Panc1 (cell line): ENCODE data around the gene MTX3. TPM values are rescaled to one million over a fixed set of nuclear protein-coding genes. Genes with fewer than 3 reads are reported as not detected.

Experiments used
- ATAC-seq: fragments of 200-7000 bp; cut with Tn5 transposase; 2 replicates; pipeline ENCODE4 v1.9.1; 2020; ENCODE audit warnings: mild to moderate bottlenecking, moderate library complexity
- BruUV-seq: library from RNA; stranded (reverse); fragments of 400-500 nt; replicated peaks from 2 replicates; lab custom pipeline; 2021; lab: Mats Ljungman, UMichigan
- CTCF ChIA-PET: fragments of 300-600 bp; sonication (Branson Sonifier 250); formaldehyde crosslinking; loops from one replicate; lab custom pipeline; 2022; ENCODE audit warnings: antibody characterized with exemption; lab: Charles Lee
- POLR2A ChIA-PET: fragments of 300-600 bp; sonication (Branson Sonifier 250); formaldehyde crosslinking; loops from one replicate; lab custom pipeline; 2022; ENCODE audit warnings: antibody characterized with exemption; lab: Charles Lee
- DNase-seq: peaks from one replicate; pipeline ENCODE4 v3.0.0-alpha.2; 2010; ENCODE audit warnings: low read depth, low spot score
- H3K27ac ChIP-seq: 2 replicates; pipeline ENCODE4 v1.5.1; 2011; ENCODE audit warnings: mild to moderate bottlenecking, low read length, inconsistent platforms
- H3K27me3 ChIP-seq: fragments of 200-500 bp; sonication (Bioruptor generic); 2 replicates; pipeline ENCODE4 v1.6.0; 2014; ENCODE audit warnings: low read length, inconsistent platforms; ENCODE audit not compliant: control insufficient read depth, insufficient read depth
- H3K36me3 ChIP-seq: fragments of 200-500 bp; sonication (Bioruptor generic); 2 replicates; pipeline ENCODE4 v1.5.1; 2014; ENCODE audit warnings: inconsistent platforms, mild to moderate bottlenecking, low read length, moderate library complexity; ENCODE audit not compliant: control insufficient read depth, insufficient read depth
- H3K4me1 ChIP-seq: 2 replicates; pipeline ENCODE4 v1.5.1; 2011; ENCODE audit warnings: inconsistent platforms, mild to moderate bottlenecking, low read length, moderate library complexity; ENCODE audit not compliant: control insufficient read depth, insufficient read depth
- H3K4me3 ChIP-seq, 2 experiments: 2 replicates each; pipeline ENCODE4 v1.5.1; 2011 to 2012; ENCODE audit warnings: low read depth in 2 of 2, low read length in 2 of 2, mild to moderate bottlenecking in 2 of 2, inconsistent platforms in 1 of 2, moderate library complexity in 1 of 2
- H3K9me3 ChIP-seq: fragments of 200-500 bp; sonication (Bioruptor generic); 2 replicates; pipeline ENCODE4 v1.5.1; 2014; ENCODE audit warnings: low read depth, mild to moderate bottlenecking, inconsistent platforms, low read length, moderate library complexity; ENCODE audit not compliant: control insufficient read depth, insufficient read depth
- POLR2AphosphoS5 ChIP-seq: IDR thresholded peaks from 2 replicates; pipeline ENCODE4 v1.6.1; 2012; ENCODE audit warnings: mild to moderate bottlenecking, low read depth, low read length, moderate library complexity
- REST ChIP-seq, 2 experiments: IDR thresholded peaks; 2 replicates each; pipeline ENCODE4 v1.6.1; 2011 to 2012; ENCODE audit warnings: low read depth in 2 of 2, control low read depth in 1 of 2, low read length in 1 of 2, mild to moderate bottlenecking in 1 of 2, moderate library complexity in 1 of 2; ENCODE audit not compliant: insufficient read depth in 1 of 2
- SIN3A ChIP-seq: IDR thresholded peaks from 2 replicates; pipeline ENCODE4 v1.6.1; 2012; ENCODE audit warnings: low read depth, mild to moderate bottlenecking, low read length, moderate library complexity, borderline replicate concordance; ENCODE audit not compliant: insufficient read depth
- TCF7L2 ChIP-seq: IDR thresholded peaks from 2 replicates; pipeline ENCODE4 v1.6.1; 2011; ENCODE audit warnings: mild to moderate bottlenecking, low read depth, low read length, inconsistent platforms
- in situ Hi-C: cut with HindIII; loops from 2 replicates; pipeline ENCODE4 v1.10.0; 2016; ENCODE audit warnings: low sequenced_read_pairs, low pct_unique_long_range_greater_than_20kb
- intact Hi-C: fragments of 100-400 bp; cut with micrococcal nuclease; formaldehyde crosslinking; loops from one replicate; pipeline ENCODE4 v1.10.0; 2022; ENCODE audit not compliant: unreplicated experiment
- total RNA-seq: library from RNA; stranded (reverse); gene quantifications from one replicate; pipeline ENCODE4 v1.2.1, GENCODE V29; 2021; ENCODE audit not compliant: unreplicated experiment
- TF ChIP-seq, protein P1 (sequence below): fragments of 450-650 bp; IDR thresholded peaks from 2 replicates; pipeline ENCODE4 v1.5.1; 2017; ENCODE audit warnings: mild to moderate bottlenecking

MTX3 gene
- total RNA-seq, 1 experiment from 2014 or later = 18.1 TPM

DNA sequence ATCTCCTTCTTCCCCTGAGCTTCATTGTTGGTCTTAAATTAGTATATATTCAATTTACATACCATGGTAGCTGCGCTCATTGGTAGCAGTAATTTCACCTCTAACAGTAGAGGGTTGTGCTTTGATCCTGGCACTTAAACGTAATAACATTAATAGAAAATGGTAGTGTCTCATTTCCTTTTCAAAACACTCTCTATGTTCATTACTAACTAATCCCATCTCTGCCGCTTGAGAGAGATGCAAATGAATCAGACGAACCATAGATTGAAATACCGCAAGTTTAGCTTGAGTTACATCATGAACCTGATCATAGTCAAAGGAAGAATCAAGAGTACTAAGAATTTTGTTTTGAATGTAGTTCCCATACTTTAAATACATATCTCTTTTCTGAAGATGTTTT, 46.3 kb upstream of the MTX3 start:
- Histone ChIP-seq H3K27ac (no peak overlapping the region), H3K4me3 (no peak overlapping the region), H3K36me3 (no peaks in the 10 kb centered on the region), H3K9me3 (no peaks in the 10 kb centered on the region), H3K27me3 (peaks cover 56% of the 10 kb centered on the region), H3K4me1 (no peaks in the 10 kb centered on the region; the same call in 1 of the 2 replicates)
- BruUV-seq = no TSS peak
- ATAC-seq (no peak), DNase-seq (no peak)
- CTCF ChIA-PET = no interaction called here
- TF ChIP-seq SIN3A (no peak), POLR2AphosphoS5 (no peak), TCF7L2 (no peak), REST (IDR thresholded peaks at IDR 0.05; ENCODE audit: insufficient read depth in 1 of 2, low read depth in 2 of 2, low read length in 1 of 2) (no peak)
- TF ChIP-seq, protein P1, sequence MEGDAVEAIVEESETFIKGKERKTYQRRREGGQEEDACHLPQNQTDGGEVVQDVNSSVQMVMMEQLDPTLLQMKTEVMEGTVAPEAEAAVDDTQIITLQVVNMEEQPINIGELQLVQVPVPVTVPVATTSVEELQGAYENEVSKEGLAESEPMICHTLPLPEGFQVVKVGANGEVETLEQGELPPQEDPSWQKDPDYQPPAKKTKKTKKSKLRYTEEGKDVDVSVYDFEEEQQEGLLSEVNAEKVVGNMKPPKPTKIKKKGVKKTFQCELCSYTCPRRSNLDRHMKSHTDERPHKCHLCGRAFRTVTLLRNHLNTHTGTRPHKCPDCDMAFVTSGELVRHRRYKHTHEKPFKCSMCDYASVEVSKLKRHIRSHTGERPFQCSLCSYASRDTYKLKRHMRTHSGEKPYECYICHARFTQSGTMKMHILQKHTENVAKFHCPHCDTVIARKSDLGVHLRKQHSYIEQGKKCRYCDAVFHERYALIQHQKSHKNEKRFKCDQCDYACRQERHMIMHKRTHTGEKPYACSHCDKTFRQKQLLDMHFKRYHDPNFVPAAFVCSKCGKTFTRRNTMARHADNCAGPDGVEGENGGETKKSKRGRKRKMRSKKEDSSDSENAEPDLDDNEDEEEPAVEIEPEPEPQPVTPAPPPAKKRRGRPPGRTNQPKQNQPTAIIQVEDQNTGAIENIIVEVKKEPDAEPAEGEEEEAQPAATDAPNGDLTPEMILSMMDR = no peak
- in situ Hi-C loops (no loop called here), intact Hi-C loops (no loop called here)
- POLR2A ChIA-PET = no interaction called here

DNA sequence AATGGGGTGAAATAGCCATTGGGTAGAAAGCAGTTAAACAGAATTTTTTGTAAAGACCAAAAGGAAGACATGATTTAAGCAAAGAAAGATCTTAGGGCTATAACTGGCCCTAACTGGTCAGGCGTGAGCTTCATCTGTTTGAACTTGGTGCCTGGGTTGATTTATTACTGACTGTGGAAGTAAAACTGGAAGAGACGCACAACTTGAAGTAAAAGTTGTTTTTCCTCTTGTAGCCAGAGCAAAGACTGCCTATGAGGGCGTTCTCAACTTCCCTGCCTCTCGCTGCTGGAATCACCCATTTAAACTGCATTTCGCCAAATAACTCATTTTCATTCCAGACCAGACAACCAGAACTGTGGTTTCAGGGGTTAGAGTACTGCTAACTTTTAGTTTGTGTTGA, 45.6 kb upstream of the MTX3 start:
- Histone ChIP-seq H3K27me3 (peaks cover 56% of the 10 kb centered on the region), H3K36me3 (no peaks in the 10 kb centered on the region), H3K27ac (no peak overlapping the region), H3K4me3 (no peak overlapping the region), H3K4me1 (no peaks in the 10 kb centered on the region; the same call in 1 of the 2 replicates), H3K9me3 (no peaks in the 10 kb centered on the region)
- CTCF ChIA-PET = no interaction called here
- POLR2A ChIA-PET = no interaction called here
- in situ Hi-C loops = no loop called here
- DNase-seq = no peak
- no peak for ATAC-seq
- BruUV-seq = no TSS peak
- no peak for TF ChIP-seq TCF7L2
- no peak for TF ChIP-seq REST (IDR thresholded peaks at IDR 0.05; ENCODE audit: insufficient read depth in 1 of 2, low read depth in 2 of 2, low read length in 1 of 2)
- TF ChIP-seq SIN3A = no peak
- TF ChIP-seq, protein P1 = no peak
- TF ChIP-seq POLR2AphosphoS5 = no peak
- intact Hi-C loops = no loop called here
